ENCODE results near the gene ERC2.

The ERC2 gene

DNA sequence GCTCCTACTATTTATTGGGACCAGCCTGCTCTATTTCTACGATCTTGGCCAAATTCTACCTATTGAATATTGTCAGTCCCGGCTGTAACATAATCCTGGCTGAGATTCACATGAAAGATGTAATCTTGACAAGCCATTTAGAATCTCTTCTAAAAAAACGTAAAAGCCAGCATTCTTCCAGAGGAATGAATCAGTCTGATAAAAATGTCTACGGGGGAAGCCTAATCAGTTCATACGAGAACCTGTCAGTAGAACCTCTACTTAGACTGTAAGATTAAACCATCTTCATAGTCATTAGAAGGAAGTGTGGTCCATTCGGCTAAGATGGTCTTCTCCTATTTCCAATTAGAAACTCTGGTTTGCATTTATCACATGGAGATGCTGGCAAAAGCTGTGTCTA, 833.9 kb downstream of the ERC2 start:
- no peak for DNase-seq
- no peak overlapping the region for H3K27ac ChIP-seq
- H3K4me3 ChIP-seq (ENCODE audit: low read depth, low read length), result no peak overlapping the region
- no peaks in the 10 kb centered on the region for H3K27me3 ChIP-seq (ENCODE audit: insufficient read depth, low read depth, severe bottlenecking)
- H3K36me3 ChIP-seq, result no peaks in the 10 kb centered on the region
- no peaks in the 10 kb centered on the region for H3K9me3 ChIP-seq (ENCODE audit: severe bottlenecking)
- TF ChIP-seq, protein P1, sequence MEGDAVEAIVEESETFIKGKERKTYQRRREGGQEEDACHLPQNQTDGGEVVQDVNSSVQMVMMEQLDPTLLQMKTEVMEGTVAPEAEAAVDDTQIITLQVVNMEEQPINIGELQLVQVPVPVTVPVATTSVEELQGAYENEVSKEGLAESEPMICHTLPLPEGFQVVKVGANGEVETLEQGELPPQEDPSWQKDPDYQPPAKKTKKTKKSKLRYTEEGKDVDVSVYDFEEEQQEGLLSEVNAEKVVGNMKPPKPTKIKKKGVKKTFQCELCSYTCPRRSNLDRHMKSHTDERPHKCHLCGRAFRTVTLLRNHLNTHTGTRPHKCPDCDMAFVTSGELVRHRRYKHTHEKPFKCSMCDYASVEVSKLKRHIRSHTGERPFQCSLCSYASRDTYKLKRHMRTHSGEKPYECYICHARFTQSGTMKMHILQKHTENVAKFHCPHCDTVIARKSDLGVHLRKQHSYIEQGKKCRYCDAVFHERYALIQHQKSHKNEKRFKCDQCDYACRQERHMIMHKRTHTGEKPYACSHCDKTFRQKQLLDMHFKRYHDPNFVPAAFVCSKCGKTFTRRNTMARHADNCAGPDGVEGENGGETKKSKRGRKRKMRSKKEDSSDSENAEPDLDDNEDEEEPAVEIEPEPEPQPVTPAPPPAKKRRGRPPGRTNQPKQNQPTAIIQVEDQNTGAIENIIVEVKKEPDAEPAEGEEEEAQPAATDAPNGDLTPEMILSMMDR (IDR thresholded peaks at IDR 0.05; ENCODE audit: low read depth, low read length), result no peak

GRCh38 chr3:55633333-55633732, 834.9 kb downstream of the ERC2 start:
- no peak for DNase-seq
- Histone ChIP-seq H3K27ac (no peak overlapping the region), H3K9me3 (ENCODE audit: severe bottlenecking) (no peaks in the 10 kb centered on the region), H3K36me3 (no peaks in the 10 kb centered on the region), H3K27me3 (ENCODE audit: insufficient read depth, low read depth, severe bottlenecking) (no peaks in the 10 kb centered on the region), H3K4me3 (ENCODE audit: low read depth, low read length) (no peak overlapping the region)
- TF ChIP-seq, protein P1 (IDR thresholded peaks at IDR 0.05; ENCODE audit: low read depth, low read length), result no peak

- Histone ChIP-seq H3K27me3 (ENCODE audit: insufficient read depth, low read depth, severe bottlenecking) (no peaks in the 10 kb centered on the region), H3K9me3 (ENCODE audit: severe bottlenecking) (no peaks in the 10 kb centered on the region), H3K36me3 (no peaks in the 10 kb centered on the region), H3K4me3 (ENCODE audit: low read depth, low read length) (no peak overlapping the region), H3K27ac (no peak overlapping the region)
- TF ChIP-seq, protein P1 (IDR thresholded peaks at IDR 0.05; ENCODE audit: low read depth, low read length), result no peak
- no peak for DNase-seq
Measured at GRCh38 chr3:55631766-55632331, 836.4 kb downstream of the ERC2 start.

DNA sequence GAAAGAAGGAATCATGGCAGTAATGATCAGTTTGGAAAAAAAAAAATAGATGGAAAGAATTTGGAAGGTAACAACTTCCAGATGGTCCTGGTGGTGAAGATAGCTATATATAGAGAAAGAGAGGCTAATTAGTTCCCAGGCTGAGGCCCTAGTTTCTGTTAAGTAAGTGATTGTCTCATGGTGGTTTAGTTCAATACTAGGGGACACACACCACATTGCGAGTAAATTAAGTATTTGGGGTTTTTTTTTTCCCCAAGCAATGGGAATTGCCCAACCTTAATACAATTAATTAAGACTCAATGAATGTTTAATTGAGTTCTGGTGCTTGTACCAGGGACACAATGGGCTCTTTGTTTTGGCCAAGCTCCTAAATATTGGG, 837.4 kb downstream of the ERC2 start:
- Histone ChIP-seq H3K27ac (no peak overlapping the region), H3K4me3 (ENCODE audit: low read depth, low read length) (no peak overlapping the region), H3K9me3 (ENCODE audit: severe bottlenecking) (no peaks in the 10 kb centered on the region), H3K27me3 (ENCODE audit: insufficient read depth, low read depth, severe bottlenecking) (no peaks in the 10 kb centered on the region), H3K36me3 (no peaks in the 10 kb centered on the region)
- DNase-seq, result no peak
- TF ChIP-seq, protein P1 (IDR thresholded peaks at IDR 0.05; ENCODE audit: low read depth, low read length), result no peak

- TF ChIP-seq, protein P1 (IDR thresholded peaks at IDR 0.05; ENCODE audit: low read depth, low read length), result no peak
- Histone ChIP-seq H3K36me3 (no peaks in the 10 kb centered on the region), H3K4me3 (ENCODE audit: low read depth, low read length) (no peak overlapping the region), H3K27ac (no peak overlapping the region), H3K27me3 (ENCODE audit: insufficient read depth, low read depth, severe bottlenecking) (no peaks in the 10 kb centered on the region), H3K9me3 (ENCODE audit: severe bottlenecking) (no peaks in the 10 kb centered on the region)
- DNase-seq, result no peak
Measured at GRCh38 chr3:55630280-55630920, 837.9 kb downstream of the ERC2 start.

GRCh38 chr3:55629432-55629831, 838.8 kb downstream of the ERC2 start:
- no peaks in the 10 kb centered on the region for H3K27me3 ChIP-seq (ENCODE audit: insufficient read depth, low read depth, severe bottlenecking)
- TF ChIP-seq, protein P1 (IDR thresholded peaks at IDR 0.05; ENCODE audit: low read depth, low read length), result no peak
- no peak for DNase-seq
- H3K4me3 ChIP-seq (ENCODE audit: low read depth, low read length), result no peak overlapping the region
- H3K9me3 ChIP-seq (ENCODE audit: severe bottlenecking), result no peaks in the 10 kb centered on the region
- no peak overlapping the region for H3K27ac ChIP-seq
- no peaks in the 10 kb centered on the region for H3K36me3 ChIP-seq

Measured in WERI-Rb-1 (cell line).